T-helper 9 cell (primary cell): ENCODE measurements around the gene MTHFD1L.
"Not testable (repeated sequence)": the region's sequence is repeated elsewhere in the genome, so short reads cannot be mapped to it uniquely, and the experiment has no call there.

ENCODE experiments used
- DNase-seq: peaks from one replicate; pipeline ENCODE4 v3.0.0-alpha.2; 2020

MTHFD1L gene

DNA sequence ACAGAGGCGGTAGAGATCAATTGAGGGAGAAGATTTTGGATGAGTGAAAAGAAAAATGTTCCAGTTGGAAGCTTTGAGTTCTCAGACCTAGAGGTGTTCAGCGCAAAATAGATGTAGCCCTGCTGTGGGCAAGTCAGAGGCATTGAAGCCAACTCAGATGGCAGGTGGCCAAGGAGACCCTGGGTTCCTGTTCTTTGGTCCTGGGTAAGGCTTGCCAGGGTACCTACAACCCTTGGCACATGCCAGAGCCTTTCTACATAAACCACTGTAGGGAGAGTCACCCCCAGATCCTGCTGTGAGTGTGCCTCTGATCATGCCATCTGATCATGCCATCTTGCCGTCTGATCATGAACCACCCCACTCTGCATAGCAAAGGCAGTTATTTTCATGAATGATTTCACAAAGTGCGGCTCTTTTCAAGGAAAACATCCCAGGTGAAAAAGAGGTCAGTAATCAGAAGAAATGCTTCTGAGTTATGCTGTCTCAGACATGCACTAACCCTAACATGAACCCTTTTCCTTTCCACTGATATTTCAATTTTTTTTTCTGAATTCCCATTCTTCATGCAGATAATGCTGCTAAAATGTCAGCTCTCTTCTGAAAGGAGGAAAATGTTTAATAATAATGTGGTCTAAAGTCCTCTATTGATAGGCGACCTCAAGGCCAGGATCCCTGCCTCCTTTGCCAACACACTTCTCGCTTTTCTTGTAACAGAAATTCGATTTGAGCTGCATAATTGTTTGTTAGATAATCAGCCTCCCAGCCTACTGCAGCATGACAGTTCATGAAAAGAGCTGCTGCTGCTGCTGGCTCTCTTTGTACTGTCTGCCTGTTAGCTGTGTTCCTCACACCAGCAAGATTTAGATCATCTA, 153.6 kb downstream of the MTHFD1L start:
- DNase-seq, result no peak

DNA sequence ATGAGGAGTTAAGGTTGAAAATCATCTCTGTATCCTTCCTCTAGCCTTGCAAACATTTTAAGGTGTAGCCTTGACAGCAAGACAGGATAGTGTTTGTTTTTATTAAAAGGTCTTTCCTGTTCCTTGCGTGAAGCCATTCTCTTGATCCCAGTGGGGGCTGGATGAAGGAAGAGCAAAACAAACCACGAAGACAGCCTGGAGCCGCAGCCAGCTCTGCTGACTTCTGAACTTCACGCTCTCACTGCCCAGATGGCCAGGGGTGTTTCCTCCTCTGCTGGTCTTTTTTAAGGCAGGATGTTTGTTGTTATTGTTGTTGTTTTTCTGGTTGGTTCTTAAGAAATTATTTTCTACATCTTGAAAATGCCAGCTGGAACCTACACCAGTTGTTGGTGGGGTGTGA, 156.4 kb downstream of the MTHFD1L start:
- DNase-seq, result no peak

DNA sequence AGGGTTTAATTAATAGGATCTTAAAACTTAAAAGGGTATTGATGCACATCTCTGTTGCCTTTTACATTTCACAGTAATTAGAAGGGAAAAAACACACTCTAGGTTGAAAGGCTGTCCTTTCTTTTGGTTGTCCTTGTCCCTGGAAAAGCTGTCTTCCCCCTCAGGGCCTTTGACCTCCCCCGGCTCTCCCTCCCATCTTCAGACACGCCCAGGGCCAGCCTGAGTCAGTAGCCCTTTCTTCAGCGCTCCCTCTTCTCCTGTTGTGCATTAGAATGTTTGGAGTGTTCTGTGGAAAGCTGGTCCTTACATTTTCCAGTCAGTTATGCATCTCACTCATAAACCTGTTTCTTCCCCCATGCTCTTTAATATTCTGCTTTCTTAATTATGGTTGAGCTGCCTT, 157.0 kb downstream of the MTHFD1L start:
- DNase-seq, result no peak

DNA sequence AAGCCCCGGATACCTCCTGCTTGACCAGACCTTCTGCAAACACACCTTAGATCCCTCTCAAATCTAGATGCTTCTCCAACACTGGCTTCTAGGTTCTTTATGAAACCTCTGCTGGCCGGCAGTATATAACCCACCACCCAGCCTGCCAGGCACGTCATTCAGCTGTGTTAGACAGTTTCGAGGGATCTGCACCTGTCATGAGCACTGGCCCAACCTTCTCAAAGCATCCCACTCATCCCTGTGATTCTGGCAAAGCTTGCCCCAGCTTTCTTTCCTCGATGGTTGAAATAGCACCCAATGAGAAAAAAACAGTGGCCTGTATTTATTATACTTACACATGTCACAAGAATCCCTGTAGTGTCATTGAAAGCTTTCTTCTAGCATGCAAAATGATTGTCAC, 157.8 kb downstream of the MTHFD1L start:
- no peak for DNase-seq

DNA sequence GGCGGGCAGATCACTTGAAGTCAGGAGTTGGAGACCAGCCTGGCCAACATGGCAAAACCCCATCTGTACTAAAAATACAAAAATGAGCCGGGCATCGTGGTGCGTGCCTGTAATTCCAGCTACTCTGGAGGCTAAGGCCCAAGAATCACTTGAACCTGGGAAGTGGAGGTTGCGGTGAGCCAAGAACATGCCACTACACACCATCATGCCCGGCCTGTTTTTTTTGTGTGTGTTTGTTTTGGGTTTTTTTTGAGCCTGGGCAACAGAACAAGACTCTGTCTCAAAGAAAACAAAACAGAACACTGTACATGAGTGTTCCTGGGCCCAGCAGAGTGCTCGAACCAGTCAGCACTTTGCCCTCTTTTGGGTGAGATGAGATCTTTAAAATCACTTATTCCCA, 159.1 kb downstream of the MTHFD1L start:
- DNase-seq, result no peak

DNA sequence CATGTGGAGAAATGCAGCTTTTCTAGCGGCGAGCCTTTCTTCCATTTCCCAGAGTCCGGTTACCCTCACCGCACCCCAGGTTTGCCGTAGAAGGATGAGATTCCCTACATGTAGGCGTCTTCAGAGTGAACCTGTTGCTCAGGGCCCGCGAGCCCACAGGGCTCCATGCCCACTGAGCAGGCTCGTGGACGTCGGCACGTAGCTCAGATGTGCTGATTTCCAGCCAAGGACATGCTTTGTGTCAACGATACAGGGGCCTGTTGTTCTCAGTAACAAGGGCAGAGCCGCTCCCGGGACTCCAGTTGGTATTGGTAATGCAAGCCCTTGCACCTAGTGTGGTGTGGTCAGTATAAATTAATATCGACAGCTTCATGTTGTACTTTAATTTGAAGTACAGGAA, 159.6 kb downstream of the MTHFD1L start:
- no peak for DNase-seq

DNA sequence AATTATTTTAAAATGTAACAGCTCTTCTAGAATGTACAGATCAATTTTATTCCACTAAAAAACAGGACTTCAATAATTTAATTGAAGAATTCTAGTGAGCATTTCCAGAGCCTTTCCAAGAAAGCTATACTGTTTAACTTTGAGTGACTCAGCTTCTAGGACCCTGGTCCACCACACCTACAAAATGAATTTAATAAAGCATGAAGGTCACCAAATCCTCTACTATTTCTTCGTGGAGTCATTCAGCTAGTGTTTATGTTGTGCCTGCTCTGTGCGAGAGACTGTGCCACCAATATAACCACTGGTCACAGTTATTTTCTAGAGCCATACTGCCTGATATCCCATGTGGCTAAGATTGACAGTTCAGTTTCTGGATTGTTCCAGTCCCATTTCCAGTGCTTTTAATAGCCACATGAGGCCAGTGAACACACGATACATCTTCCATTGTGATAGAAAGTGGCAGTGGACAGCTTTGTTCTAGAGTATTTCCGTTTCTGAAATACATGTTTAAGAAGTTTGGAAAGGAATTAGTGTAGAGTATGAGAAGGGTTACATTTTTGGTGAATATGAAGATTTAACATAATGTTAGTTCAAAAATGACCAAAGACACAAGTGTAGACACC, 160.7 kb downstream of the MTHFD1L start:
- DNase-seq, result no peak

DNA sequence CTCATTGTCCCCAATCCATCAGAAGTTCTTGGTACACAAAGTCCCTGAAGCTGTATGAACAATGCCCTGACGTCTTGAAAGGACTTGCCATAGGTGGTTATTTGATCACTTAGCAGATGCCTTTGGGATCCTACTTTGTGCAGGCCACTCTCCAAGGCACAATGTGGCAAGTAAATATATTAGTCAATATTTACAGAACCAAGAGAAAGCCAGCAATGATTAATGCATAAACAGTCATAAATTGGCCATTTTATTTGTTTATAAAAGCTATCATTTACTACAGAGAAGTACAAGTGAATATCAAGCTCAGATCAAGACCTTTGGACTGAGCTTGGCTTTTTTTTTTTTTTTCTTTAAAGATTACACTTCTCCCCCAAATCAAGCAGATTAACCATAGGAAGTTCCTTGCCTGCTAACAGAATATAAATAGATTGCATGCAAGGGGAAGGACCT, 161.8 kb downstream of the MTHFD1L start:
- no peak for DNase-seq

DNA sequence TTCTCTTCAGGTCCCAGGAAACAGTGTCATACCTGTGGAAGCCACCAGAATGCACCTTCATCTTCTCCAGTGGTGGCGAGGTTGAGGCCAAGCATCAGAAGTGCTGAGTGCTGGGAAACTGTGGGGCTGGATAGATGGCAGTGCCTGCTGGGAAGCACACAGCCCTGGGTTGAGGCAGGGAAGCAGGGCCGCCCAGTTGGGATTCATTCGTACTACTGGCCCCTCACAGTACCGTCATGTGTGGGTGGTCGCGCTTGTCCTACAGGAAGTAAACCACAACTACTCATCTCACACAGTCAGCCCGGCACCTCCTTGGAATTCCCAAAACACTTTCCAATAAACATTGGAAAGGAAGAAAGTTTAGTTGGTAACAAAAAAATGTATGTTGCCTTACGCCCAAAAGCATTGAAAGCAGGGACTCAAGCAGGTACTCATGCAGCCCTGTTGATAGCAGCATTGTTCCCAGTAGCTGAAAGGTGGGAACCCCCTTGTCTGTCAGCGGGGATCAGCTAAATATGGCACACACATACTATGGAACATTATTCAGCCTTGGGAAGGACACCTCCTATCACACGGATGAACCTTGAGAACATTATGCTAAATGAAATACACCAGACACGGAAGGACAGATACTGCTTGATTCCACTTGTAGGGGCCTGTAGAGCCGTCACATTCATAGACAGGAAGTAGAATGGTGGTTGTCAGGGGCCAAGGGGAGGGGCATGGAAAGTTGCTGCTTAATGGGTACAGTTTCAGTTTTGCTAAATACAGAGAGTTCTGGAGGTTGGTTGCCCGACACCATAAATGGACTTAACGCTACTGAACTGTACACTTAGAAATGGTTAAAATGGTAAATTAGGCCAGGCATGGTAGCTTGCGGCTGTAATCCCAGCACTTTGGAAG, 162.7 kb downstream of the MTHFD1L start:
- DNase-seq, result no peak

DNA sequence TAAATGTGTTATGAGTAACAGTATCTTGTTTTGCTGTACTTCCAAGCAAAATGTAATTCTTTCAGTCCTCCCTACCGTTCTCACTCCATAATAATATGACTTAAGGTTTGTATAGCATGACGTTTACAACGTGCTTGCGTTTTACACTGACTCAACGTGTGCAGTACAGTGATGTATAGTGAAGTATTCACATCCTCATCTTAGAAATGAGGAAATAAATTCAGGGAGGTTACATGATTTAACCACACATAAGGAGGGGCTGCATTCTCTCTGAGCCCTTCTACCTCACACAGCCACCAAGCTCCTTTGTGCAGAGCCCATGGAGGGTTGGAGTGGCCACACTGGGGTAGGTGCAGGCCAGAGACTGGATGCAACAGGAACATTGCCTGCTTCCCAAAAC, 164.5 kb downstream of the MTHFD1L start:
- DNase-seq, result no peak

DNA sequence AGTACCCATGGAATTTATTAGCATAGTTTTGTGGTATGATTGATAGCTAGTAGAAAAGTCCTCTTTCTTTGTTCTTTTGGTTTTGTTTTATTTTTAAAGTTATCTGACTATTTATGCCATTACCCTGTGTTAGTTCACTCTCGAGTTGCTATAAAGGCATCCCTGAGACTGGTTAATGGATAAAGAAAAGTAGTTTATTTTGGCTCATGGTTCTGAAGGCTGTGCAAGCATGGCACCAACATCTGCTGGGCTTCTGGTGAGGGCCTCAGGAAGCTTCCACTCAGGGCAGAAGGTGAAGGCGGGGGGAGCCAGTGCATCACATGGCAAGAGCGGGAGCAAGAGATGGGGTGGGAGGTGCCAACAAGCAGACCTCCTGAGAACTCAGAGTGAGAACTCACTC, 166.5 kb downstream of the MTHFD1L start:
- DNase-seq, result no peak

DNA sequence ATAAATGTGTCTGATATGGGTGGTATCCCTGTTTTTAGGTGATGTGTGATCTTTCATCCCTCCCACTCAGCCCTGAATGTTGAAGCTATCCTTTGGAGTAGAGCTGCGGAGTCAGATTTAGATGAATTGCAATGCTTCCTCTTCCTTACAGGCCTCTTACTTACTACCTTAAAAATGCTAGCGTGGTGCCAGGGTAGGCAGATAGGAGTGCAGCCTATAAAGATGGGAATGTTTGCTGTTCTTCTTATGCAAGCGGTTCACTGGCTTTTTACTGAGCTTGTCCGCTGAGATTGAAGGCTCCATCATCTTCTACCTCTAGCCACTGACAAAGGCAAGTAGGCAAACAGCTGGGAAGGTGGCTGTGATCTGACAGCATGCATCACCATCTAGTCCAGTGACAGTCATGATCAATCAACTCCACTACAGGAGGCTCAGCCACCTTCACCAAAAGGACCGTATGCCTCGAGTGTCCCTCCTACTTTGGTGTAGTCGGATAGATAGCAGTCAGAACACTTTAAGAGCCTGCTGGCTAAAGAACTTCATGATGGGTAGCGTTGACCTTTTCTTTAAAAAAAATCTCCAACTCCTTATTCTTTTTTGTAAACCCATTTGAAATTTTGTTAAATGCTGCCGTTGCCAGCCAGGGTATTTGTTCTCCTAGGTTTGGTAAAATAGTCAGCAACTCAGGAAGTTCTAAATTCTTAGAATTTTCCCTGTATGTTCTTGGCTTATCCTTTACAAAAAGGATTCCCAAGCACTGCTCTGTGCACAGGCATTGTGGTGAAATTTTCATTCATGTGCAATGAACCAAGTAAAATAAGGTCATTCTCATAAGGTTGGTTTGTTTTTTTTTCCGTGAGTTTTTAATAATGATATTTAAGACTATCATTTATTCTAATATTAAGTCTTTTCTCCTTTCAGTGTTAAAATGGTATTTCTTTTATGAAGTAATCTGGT, 169.6 kb downstream of the MTHFD1L start:
- DNase-seq, result no peak

DNA sequence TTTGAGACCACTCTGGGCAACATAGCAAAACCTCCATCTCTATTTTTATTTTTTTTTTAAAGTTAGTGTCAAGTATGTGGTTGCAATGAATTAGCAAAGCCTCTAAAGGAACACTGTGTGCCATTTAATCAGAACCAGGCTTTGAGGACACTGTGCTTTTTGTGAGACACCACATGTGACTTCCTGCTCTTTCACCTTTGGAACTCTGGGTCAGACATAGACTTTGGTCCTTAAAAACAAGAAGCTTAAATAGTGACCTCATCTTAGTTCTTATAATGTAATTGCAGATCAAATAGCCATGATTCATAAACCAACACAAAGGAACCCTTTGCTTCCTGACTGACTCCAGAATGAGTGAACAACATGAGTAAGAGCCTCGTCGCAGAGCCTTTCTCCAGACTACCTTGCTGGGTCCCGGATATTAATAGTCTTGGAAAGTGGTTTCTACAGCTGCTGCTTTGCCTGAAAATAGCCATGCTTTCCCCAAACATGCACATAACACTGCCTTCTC, 170.8 kb downstream of the MTHFD1L start:
- not testable (repeated sequence) for DNase-seq

DNA sequence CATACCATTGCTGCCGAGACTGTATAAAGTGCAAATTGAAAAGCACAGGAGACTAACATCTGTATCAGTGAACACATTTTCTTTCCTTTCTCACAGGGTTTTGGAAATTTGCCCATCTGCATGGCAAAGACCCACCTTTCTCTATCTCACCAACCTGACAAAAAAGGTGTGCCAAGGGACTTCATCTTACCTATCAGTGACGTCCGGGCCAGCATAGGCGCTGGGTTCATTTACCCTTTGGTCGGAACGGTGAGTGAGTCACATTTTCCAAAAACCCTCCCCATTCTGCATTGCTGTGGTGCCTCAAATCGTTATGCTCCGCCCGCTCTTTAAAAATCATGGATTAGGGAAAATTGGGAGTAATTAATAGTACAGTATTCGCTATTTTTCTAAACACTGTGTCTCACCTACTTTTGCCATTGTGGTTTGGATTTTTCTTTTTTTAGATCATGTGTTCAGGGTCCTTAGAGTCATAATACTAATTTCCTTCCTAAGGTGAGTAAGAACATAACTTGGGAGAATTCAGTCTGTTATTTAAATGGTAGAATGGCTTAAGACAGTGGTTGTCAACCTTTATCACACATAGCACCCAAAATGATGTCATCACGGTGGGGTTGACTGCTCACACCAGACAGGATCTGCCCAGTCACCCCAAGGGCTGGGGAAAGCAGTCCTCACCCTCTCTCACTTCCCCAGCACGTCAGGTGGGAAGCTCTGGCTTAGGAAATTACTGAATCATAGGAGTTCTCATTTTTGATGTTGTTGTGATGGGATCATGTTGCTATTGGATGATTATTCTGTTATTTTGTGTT, 171.6 kb downstream of the MTHFD1L start:
- no peak for DNase-seq

DNA sequence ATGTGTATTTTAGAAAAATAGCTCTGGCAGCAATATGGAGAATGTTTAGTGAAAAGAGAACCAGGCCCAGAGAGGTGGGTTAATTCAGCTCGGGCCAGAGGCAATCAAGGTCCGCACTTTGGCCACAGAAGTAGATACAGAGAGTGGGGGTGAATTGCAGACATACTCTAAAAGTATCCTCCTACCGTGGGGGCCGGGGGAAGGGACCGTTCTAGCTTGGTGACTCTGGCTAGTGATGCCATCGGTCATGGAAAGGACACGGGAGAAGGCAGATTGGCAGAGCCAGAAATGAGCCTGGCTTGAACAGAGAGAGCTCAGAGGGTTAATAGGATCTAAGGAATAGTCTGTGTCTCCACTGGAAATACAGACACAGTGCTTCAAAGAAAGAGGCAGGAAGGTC, 173.1 kb downstream of the MTHFD1L start:
- no peak for DNase-seq

DNA sequence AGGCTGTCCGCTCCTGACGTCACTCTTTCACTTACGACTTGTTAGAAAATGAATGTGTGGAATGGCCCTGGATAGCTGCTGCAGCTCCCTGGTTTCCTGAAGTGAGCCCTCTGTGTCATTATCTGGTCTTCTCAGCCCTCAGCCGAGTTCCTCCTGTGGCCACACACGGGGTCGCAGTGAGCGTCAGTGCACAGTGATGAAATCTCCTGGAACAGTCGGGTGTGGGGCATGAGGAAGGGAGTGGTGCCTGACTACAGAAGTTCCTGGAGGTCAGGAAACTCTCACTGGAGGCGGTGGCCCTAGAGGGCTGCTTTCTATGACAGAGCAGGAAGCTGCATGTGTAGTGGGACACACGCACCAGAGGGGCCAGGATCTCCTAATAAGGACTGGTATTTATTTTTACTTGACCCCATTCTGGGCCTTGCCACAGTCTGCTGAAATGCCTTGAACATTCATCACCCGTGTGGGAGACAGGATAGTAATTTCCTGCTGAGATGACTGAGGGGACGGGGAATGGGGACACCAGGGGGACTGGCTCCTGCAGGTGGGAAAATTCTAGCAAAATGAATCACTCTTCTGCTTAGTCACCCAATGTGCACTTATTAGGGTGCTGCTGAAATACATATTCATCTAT, 175.5 kb downstream of the MTHFD1L start:
- DNase-seq, result not testable (repeated sequence)

DNA sequence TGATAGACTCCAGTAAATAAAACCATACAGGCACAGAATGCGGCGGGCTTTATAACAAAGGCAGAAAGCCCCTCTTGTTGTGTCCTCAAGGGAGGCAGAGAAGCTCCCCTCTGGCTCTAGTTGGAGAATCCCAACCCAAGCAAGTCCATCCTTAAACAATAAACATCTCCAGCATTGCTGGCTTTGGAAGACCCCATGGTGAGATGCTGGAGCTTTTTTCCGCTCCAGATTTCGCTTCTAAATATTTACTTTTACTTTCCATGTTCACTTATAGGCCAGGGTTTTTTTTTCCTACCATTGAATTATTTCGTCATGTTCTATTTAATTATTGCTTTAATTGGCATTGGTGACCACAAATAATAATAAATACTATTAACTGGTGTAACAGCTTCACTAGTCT, 176.2 kb downstream of the MTHFD1L start:
- no peak for DNase-seq

DNA sequence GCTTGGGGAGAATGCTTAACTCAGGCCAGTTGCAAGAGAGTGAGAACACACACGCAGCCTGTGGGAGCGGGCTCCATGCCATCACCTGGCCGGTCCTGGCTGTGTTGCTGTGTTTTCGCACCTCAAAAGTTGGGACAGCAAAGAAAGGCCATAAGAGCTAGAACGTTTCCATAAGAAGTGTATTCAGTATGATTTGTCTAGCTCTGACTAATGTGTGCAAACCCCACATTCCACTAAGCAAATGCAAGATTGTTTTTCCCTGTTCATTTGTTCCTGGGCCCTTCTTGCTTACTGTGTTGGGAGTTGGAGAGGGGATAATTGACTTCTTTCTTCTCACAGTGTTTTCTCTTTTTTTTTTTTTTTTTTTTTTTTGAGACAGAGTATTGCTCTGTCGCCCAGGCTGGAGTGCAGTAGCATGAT, 177.4 kb downstream of the MTHFD1L start:
- DNase-seq, result not testable (repeated sequence)

DNA sequence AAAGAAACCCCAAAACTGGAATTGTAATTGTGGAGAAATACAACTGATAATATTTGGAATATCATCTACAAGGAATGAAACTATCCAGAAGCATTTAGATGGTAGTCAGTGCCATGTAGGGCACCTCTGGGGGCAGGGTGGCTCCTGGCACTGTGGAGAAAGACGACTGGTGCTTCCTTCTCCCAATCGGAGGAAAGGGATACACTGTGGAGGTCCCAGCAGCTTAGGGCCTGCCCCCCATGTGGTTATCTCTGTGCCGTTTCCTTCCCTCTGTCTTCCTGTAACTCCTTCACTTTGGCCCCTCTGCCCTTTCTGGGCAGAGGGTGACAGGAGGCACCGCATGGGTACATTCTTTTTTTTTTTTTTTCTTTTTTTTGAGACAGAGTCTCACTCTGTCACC, 178.4 kb downstream of the MTHFD1L start:
- DNase-seq, result no peak
